GM12892 (cell line): Measurements from ENCODE around the gene MFNG.

Source experiments
- DNase-seq: peaks from one replicate; pipeline ENCODE4 v3.0.0; 2011; ENCODE audit not compliant: insufficient read length
- FAIRE-seq: peaks from 2 replicates; lab custom pipeline; 2011; peaks lifted over from hg19 to GRCh38; lab: Jason Lieb, UNC
- POLR2A ChIP-seq: IDR thresholded peaks from 2 replicates; pipeline ENCODE4 v1.6.1; 2011; ENCODE audit warnings: low read depth, low read length, control low read depth
- POLR2AphosphoS5 ChIP-seq: IDR thresholded peaks from 2 replicates; pipeline ENCODE4 v1.6.1; 2011; ENCODE audit warnings: low read depth, low read length, control low read depth
- TAF1 ChIP-seq: IDR thresholded peaks from 2 replicates; pipeline ENCODE4 v1.6.1; 2011; ENCODE audit warnings: low read depth, mild to moderate bottlenecking, control low read depth, low read length, borderline replicate concordance

The MFNG gene

DNA sequence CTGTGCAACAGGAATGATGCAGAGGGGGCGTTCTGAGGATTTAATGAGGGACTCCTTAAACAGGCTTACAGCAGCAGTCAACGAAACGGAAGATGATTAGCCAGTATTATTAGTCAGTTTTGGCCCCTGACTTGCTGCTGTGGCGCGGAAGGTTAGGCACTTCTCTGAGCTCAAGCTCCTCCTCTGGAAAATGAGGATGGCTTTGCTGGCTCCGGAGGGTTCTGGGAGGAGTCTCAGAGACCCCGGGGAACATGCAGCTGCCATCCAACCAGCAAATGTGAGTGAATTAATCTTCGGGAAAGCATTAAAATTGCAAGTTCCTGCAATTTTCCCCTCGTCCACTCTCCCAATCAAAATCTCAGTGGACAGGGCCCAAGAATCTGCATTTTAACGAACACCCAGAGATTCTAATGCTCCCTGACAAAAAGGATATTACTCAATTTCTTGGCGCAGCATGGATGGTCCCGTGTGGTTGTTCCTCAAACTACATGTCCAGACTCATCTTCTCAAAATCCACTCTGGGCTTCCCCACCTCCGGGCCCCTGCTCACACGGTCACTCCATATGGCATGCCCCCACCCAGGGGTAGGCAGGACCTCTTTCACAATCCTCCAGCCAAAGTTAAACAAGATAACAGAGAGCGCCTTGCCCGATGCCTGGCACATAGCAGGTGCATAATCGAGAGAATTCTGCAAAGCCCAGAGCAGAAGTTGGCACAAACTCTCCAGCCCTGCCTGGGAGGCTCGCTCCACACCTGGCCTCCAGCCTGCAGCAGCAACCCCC, 65.3 kb downstream of the MFNG start:
- FAIRE-seq (no peak), DNase-seq (no peak)
- TF ChIP-seq TAF1 (no peak), POLR2AphosphoS5 (no peak)

DNA sequence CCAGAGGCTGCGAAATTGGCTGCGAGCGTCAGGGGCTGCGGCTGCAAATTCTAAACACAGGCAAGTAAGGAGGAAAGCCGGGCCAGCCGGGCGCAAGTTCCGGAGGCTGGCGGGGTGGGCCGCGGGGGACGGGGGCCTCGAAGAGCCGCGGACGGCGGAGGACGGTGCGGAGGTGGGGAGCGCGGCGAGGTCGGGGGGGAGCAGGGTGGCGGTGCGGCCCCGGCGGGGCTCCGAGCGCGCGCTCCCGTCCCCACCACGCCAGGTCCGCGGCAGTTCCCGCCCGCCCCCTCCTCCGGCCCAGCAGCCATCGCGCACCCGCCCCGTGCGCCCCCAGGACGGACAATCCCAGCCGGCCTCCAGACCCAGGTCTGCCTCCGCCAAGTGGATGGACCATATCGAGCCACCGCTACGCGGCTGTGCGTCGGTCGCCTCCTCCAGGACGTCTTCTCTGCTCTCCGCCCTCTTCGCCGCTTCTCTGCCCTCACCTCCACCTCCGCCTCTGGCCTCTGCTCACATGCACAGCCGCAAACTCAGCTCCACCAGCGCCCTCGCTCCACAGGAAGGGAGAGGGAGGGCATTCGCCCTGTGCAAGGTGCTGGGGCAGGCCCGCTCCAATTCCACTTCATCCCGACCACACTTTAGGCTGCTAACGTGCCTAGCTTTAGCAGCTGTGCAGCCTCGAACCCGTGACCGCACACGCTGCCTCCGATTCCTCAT, 66.1 kb downstream of the MFNG start:
- DNase-seq (no peak), FAIRE-seq (no peak)
- TF ChIP-seq POLR2AphosphoS5 = no peak
- TF ChIP-seq TAF1 = no peak
- TF ChIP-seq POLR2A = no peak

DNA sequence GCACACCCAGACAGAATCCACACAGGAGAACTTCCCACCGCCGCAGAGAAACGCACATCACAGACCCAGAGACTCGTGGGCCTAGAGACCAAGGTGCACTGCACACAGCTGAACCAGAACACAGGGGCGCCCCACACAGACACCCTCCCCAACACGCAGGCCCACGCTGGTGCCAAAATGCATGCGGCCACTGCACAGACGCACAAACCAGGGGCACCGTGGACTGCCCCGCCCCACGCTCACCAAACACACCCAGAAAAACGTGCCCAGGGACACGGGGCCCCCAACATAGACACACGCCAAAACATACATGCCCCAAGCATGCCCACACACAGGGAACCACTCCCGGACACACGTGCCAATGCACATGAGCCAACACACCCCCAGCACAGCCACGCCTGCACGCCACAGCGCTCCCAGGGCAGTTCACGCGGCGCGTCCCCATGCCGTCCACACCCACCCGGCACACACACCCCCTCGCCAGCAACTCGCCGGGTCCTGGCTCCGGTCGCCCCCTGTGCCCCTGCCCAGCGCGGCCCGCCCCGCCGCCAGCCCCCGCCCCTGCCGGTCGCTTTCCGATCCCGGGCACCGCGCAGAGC, 66.7 kb downstream of the MFNG start:
- FAIRE-seq = no peak
- no peak for TF ChIP-seq POLR2AphosphoS5
- TF ChIP-seq POLR2A = no peak
- TF ChIP-seq TAF1 = no peak
- no peak for DNase-seq
